Right ventricle myocardium inferior (tissue), 1 donor: ENCODE data around the gene ARHGEF11. TPM values are rescaled to one million over a fixed set of nuclear protein-coding genes. Genes with fewer than 3 reads are reported as not detected.
A peak's percentile ranks its signal among the peaks of the same experiment; 100 is the strongest.

Experiments
- ATAC-seq: fragments of 200-7000 bp; cut with Tn5 transposase; one replicate; pipeline ENCODE4 v1.9.1; 2020; ENCODE audit warnings: mild to moderate bottlenecking, moderate library complexity
- DNase-seq: peaks from one replicate; pipeline ENCODE4 v3.0.0; 2021; ENCODE audit errors: missing footprints
- intact Hi-C: fragments of 100-400 bp; cut with DNase I; formaldehyde crosslinking; loops from one replicate; pipeline ENCODE4 v1.11.0; 2022
- total RNA-seq: library from RNA; stranded (reverse); fragmentation: NEBNext Ultra II Directional; extraction: Animal tissue kit (Norgen Biotek cat#: 25700); gene quantifications from one replicate; pipeline ENCODE4 v1.2.1, GENCODE V29; 2021
- donor health status: DM: no; HTN: yes; CAD: no; lungs with severe emphysema.

ARHGEF11 gene
- total RNA-seq, 1 donor from 2014 or later = 29.3 TPM

DNA sequence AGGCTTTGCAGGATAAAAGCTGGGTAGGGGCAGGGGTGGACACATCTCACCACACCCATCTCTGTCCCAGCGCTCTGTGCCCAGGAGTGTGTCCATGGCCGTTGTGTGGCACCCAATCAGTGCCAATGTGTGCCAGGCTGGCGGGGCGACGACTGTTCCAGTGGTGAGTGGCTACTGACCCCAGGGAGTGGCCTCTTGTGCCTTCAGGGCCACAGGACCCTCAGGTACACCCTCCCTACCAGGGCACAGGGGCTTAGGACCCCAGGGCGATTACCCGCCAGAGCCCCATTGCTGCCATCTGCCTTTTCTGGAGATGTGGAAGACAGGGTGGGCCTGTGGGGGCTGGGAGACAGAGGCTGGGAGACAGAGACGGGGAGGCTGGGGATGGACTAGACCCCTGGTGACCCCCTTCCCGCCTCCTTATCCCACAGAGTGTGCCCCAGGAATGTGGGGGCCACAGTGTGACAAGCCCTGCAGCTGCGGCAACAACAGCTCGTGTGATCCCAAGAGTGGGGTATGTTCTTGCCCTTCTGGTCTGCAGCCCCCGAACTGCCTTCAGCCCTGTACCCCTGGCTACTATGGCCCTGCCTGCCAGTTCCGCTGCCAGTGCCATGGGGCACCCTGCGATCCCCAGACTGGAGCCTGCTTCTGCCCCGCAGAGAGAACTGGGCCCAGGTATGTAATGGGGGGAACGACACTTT lies 139.2 kb downstream of the ARHGEF11 start:
- ATAC-seq = no peak
- DNase-seq = peak; percentile 64
- intact Hi-C loops = no loop called here

DNA sequence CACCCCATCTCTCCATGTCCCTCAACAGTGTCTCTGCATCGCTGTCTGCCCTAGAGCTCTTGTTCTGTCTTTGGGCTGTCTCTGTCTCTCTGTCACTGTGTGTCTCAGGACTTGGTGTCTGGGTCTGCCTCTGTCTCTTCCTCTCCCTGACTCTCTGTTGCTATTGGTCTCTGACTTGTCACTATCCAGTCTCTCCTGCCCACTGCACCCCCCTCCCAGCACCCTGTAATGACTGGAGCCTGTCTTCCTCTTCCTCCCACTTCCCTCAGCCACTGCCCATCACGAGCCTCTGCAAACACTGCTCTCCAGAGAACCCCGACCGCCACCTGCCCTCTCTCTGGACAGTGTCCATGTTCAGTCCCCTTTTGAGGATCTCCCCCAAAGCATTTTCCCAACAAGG lies 139.9 kb downstream of the ARHGEF11 start:
- no peak for ATAC-seq
- intact Hi-C loops = no loop called here
- no peak for DNase-seq

DNA sequence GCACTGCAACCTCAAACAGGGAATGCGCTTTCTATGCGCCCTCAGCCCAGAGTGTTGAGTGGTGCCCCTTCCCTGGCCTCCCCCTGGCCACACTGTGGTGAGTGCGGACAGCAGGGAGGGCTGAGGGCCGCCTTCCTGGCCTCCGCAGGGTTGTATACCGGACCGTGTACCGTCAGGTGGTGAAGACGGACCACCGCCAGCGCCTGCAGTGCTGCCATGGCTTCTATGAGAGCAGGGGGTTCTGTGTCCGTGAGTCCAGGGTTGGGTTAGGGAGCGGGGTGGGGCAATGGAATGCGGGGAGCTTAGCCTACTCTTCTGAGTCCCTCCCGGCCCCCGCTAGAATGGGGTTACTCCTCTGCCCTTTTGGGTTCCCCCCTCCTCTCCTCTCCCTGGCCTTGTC lies 140.4 kb downstream of the ARHGEF11 start:
- no peak for ATAC-seq
- intact Hi-C loops = no loop called here
- DNase-seq = no peak

DNA sequence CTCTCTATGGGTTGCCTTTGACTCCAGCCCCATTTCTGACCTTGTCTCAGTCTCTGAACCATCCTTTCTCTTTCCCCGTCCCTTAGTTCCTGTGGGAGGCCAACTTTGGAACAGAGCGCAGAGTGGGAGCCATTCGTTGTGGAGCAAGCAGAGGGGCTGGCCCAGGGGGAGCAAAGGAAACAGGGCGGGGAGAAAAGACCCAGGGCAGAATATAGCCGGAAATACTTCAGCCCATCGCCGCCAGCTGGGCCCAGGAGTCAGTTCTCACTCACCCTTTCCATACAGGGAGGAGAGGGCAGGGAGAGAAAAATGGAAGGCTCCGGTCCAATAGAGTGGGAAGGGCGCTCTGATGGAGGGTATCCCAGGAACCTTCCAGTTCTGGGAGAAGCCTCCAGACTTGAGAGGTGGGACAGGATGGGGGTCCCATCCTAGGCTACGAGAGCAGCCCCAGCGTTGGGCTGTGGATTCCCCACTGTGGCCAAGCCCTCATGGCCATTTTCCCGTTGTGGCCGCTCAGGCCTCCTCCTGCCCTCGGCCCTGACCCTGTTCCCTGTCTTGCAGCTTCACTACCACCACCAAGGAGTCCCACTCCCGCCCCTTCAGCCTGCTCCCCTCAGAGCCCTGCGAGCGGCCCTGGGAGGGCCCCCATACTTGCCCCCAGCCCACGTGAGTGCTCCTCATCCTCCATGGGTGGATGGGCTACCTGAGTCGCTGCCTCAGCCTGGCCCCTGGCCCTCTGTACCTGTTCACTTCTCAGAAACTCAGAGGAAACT lies 141.2 kb downstream of the ARHGEF11 start:
- intact Hi-C loops = no loop called here
- peak; percentile 62 for DNase-seq
- peak; percentile 27 for ATAC-seq

DNA sequence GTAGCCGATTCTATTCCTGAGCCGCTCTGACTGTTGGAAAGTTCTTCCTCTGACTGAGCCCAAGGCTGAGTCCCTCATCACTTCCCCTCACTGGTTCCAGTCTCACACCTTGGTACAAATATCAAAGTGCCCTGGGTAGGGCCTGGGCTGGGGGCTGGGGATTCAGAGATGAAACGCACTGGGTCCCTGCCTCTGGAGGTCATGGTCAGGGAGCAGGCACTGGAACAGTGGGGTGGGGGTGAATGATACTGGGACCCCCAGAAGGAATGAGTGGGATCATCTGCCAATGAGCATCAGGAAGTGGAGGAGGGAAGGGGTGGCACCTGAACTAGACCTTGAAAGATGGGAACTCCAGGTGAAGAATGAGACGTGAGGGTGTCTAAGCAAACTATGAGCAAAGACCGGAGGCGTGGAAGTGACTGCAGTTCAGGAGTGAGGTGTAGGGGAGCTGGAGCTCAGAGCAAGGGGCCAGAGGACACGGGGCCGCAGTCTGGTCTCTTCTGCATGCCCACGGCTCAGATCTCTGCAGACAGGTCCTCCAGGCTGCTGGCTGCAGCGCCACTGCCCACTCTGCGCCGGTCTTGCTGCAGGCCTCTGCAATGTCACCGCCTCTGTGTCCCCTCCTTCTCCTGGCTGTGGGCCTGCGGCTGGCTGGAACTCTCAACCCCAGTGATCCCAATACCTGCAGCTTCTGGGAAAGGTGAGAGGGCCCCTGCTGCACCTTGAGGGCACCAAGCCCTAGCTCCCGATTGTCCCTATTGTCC lies 142.0 kb downstream of the ARHGEF11 start:
- ATAC-seq (no peak), DNase-seq (peak; percentile 50)
- intact Hi-C loops = no loop called here

DNA sequence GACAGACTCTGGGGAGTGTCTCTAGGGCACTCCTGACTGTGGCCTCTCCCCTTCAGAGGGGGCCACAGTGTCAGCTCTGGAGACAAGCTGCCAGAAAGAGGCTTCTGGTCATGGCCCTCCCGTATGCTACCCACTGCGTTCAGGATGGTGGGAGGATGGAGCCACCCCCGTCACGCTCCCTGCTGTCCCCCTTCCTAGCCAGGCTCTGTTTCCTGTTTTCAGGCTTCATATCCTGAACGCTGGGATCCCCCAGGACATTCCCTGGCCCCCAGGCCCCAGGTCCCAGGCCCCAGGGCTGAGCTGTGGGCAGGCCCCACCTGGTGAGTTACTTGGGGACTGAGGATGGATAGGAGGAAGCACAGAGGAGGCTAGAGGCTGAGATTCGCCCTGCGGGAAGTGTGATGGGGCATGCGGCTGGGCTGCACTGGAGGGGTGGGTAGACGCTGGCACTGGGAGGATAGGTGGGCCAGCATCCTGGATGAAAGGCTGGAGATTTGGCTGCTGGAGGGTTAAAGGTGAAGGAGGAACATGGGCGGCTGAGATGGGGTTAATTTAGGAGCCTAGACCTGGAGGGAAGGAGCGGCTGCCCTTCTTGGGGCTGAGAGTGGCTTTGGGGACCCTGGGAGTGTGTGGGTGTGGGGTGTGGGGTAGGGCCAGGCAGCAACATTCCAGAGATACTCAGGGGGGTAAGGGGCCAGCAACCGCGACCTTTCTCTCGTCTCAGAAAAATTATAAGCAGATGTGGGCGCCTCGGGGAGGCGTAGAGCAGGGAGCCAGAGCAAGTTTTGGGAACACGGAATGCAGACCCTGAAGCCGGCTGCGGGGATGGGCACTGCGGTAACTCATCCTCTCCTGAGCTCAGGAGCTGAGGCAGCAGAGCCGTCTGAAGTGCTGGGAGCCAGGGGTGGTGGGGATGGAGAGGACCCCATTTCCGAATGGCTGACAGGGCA lies 143.3 kb downstream of the ARHGEF11 start:
- no peak for ATAC-seq

DNA sequence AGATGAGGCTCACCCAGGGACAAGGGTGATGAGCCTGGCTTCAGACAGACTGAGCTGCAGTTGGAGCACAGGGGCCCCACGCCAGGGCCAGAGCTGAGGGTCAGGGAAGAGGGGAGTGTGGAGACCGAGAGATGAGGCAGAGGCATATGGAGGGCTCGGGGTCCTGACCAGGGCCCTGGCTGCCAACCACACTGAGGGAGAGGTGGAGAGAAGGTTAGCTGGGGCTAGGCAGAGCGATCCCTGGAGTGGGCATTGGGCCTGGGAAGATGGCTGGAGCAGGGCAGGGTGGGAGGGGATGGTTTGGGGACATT lies 144.0 kb downstream of the ARHGEF11 start:
- ATAC-seq (no peak), DNase-seq (peak; percentile 63)
- intact Hi-C loops = no loop called here

More for the DNA sequence above, 143.3 kb downstream of the ARHGEF11 start:
- DNase-seq = peak; percentile 28
- intact Hi-C loops = no loop called here

DNA sequence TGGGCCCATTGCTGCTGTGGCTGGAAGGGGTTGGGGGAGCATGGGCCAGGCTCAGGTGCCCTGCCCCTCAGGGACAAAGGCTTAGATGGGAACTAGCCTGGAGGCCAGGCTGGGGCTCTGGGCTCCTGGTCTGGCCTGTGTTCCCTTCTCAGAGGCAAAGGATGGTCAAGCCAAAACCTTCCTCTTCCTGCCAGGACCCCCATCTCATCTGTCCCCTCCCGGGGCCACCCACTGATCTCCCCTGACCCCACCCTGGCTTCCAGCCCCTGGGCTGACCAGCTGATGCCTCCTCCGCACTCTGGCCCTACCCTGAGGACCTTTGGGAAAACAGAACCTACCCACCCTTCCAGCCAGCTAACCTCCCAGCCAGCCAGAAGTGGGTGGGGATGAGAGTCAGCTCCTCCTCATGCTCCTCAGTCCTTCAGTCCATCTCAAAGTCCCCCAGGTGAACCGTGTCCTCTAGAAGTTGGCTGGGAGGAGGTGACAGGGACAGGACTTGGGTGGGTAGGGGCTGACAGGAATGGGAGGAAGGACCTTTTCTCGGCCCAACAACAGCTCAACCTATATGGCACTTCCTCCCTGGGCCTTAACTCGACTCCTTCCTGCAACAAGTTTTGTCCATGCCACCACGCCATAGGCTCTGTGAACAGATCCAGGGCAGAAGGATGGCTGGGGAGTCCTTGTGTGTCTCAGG lies 144.5 kb downstream of the ARHGEF11 start:
- DNase-seq (no peak), ATAC-seq (no peak)
- intact Hi-C loops = no loop called here

DNA sequence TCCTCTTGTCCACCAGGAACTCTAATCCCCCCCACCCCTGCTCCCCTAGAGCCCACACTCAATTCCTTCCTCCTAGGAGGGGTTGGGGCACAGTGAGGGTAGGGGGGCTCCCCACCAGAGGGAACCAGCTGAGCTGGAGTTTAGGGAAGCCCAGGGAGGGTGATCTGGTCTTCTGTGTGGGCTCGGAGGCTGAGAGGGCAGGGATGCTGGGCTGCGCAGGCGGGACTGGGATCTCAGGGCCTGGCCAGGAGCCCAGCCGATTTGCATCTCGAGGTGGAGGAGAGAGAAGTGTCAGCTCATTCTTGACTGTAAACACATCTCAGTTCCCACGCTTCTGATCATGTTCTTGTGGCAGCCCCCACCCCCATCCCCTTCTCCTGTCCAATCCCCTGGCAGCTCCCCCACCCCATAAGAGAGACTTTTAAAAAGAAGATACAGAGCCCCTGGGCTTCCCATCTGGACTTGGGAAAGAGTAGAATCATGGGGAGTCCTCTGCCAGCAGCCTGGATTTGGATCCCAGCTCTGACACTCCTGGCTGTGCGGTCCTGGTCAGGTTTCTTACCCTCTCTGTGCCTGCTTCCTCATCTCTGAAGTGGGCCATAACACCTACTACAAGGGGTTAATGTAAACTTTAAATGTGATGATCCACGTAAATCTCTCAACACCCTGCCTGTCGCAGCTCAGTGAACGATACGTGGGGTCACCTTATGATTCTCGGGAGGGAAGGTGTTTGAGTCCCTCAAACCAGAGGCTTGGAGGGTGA lies 145.4 kb downstream of the ARHGEF11 start:
- no peak for ATAC-seq
- intact Hi-C loops = loop anchor here (10.0 kb wide), 1 partner anchor 175 kb away; no protein-coding TSS in a partner anchor
- DNase-seq = peak; percentile 53

DNA sequence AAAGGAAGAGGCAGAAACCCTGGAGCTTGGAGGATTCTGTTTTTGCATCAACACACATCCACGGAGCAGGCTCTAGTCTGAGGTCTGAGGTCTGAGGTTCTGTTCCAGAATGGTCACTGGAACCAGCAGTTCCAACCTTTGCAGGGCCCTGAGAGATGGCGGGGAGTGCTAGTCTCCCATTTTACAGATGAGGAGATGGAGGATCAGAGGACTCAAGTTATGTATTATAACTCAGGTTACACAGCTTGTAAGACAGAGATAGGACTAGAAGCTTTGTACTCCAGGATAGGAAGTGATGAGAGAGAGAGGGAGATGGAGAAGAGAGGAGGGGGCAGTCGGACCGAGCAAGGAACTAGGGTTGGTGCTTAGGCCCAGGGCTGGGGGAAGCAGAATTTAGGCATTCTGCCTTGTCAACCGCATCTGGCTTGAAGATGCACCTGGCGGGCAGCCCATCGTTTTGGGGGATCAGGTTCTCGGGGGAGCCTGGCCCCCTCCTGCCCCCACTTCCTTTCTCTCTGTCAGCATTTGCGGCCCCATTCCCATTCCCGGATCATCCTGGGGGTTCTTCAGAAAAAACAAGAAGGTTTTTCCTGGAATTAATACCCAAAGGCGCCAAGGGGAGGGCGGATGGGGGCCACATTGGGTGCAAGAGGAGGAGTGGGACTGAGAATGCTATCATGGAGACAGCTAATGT lies 146.4 kb downstream of the ARHGEF11 start:
- ATAC-seq (no peak), DNase-seq (peak; percentile 11)
- intact Hi-C loops = loop anchor here (10.0 kb wide), 1 partner anchor 176 kb away; no protein-coding TSS in a partner anchor

DNA sequence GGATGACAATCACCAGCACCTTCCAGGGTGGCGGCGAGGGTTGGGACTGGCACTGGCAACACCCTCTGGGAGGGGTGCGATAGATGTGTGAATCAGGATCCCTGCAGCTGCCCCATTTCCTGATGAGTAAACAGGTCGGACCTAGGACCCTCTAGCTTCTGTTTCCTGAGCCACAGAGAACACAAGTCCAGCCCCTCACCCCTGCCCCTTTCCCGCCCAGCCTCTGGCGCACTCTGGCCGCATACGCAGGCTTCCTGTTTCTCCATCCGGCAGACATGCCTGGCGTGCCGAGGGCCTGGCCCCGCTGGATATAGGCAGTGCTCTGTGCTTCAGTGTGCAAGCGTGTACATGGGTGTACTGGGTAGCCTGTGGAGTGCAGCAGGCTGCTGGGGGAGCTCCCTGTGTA lies 147.4 kb downstream of the ARHGEF11 start:
- peak; percentile 33 for ATAC-seq
- peak; percentile 82 for DNase-seq
- intact Hi-C loops = loop anchor here (10.0 kb wide), 1 partner anchor 177 kb away; no protein-coding TSS in a partner anchor

DNA sequence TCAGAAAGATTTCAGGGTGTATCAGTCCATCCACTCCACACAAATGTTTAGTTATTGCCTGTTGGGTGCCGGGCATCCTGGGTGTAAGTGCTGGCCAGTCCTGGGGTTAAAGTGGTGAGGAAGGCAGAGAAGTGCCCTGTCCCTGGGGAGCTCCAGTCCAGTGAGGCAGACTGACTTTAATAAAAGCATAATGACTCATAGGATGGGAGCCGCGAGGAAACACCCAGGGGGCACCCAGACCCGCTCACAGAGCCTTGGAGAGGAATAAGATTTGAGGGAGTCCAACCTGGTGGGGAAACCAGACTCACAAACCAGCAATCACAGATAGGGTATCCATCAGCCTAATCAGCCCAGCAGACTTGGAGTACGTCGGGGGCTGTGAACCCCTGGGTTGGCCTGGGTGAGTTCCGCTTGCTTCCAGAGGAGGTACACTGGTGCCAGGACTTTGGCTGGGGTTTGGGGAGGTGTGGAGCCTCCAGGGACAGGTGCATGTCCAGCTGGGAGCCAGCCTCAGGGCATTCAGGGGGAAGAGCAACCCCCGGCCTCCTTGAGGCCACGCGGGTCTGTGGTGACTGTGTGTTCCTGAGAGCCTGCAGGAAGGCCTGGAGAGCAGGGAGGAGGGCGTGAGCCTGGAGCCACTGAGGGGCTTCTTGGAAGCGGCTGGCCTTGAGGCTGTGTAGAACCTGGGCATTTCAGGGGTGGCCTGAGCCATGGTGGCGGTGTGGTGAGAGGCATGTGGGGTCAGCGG lies 148.3 kb downstream of the ARHGEF11 start:
- ATAC-seq (no peak), DNase-seq (peak; percentile 67)
- intact Hi-C loops = loop anchor here (10.0 kb wide), 1 partner anchor 178 kb away; no protein-coding TSS in a partner anchor

DNA sequence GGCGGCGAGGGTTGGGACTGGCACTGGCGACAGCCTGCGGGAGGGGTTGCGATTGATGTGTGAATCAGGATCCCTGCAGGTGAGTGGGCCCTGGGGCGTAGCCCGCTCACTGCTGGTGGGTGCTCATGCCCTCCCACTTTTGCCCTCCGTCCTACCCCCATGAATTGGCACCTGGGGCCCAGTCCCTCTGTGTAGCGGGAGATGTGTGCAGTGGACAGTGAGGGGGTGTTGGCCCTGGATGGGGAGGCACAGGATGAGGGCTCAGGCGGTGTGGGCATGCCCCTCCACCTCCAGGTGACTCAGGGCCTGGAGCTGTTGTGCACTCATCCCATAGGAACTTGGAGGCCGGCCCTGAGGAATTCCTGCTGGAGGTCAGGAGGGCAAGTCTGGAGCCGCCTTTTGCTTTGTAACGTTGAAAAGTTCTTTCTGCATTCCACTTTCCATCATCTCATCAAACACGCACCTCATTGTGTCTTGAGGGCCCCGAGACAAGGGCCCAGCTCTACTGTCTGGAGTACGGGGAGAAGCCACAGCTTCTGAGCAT lies 149.0 kb downstream of the ARHGEF11 start:
- intact Hi-C loops = loop anchor here (10.0 kb wide), 1 partner anchor 178 kb away; no protein-coding TSS in a partner anchor
- ATAC-seq (no peak), DNase-seq (peak; percentile 55)

DNA sequence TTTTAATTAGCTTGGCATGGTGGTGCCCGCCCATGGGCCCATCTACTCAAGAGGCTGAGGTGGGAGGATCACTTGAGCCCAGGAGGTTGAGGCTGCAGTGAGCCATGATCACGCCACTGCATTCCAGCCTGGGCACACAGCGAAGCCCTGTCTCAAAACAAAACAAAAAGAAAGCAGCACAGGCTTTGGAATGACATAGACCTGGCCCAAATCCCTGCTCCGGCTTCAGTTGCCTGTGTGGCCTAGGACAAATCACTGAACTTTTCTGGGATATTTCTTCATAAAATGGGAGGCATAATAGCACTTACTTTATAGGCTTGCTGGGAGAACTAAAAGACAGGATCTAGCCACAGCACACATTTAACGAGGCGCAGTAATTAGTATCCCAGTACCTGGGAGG lies 149.6 kb downstream of the ARHGEF11 start:
- ATAC-seq (no peak), DNase-seq (peak; percentile 49)
- intact Hi-C loops = loop anchor here (10.0 kb wide), 1 partner anchor 179 kb away; no protein-coding TSS in a partner anchor

DNA sequence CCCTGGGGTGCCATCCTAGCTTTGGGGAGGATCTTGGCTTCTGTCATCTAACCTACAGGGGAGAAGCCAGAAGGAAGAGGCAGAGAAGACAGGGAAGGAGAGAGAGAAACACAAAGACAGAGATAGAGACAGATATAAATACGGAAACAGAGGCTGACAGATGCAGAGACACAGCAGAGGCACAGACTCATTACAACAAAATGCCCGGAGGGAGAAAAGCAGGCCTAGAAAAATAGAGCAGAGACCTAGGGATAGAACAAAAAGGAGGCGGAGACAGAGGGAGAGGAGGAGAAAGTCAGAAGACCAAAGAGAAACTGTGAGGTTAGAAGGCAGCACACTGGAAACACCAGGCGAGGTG lies 150.1 kb downstream of the ARHGEF11 start:
- ATAC-seq = no peak
- DNase-seq = peak; percentile 30
- intact Hi-C loops = loop anchor here (10.0 kb wide), 1 partner anchor 179 kb away; no protein-coding TSS in a partner anchor
